M059J (cell line): ENCODE data around the gene PSMD9. TPM values are rescaled to one million over a fixed set of nuclear protein-coding genes. Genes with fewer than 3 reads are reported as not detected.
"Not testable (repeated sequence)": the region's sequence is repeated elsewhere in the genome, so short reads cannot be mapped to it uniquely, and the experiment has no call there.

Experiments
- DNase-seq: peaks from one replicate; pipeline ENCODE4 v3.0.0-alpha.2; 2012; ENCODE audit warnings: low read depth
- total RNA-seq: library from RNA; depleted of rRNA; stranded (reverse); fragments of >200 nt; shearing (Covaris generic); gene quantifications from 2 replicates; pipeline ENCODE4 v1.2.3, GENCODE V29; 2014

The PSMD9 gene
- total RNA-seq, 1 experiment from 2014 or later = 73.8 TPM

DNA sequence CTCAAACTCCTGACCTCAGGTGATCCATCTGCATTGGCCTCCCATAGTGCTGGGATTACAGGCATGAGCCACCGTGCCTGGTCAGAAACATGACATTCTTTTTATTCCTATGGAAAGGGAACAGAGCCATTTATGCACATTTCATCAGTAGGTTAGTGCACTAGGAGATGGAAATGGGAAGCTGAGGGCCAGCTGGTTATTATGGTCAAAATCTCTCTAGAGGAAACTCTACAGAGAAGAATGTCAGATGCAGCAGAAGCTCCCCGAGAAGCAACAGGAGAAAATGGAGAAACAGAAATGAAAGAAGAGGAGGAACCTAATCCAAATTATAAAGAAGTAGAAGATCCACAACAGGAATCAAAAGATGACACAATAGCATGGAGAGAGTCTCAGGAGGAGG, 32.5 kb downstream of the PSMD9 start:
- no peak for DNase-seq

DNA sequence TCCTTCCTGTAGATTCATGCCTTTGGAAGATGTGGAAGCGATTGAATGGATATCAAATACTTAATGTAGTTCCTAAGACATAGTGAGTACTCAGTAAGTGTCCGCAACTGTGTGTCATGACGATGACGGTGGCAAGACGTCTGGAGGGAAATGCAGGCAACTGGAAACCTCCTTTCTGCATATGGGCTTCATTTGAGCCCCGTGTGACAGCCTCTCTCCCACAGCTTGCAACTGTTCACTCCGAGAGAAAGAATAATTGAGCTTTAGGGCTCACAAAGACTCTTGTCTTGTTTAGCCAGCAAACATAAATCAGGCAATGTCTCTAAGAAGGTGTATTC, 36.7 kb downstream of the PSMD9 start:
- DNase-seq = no peak

DNA sequence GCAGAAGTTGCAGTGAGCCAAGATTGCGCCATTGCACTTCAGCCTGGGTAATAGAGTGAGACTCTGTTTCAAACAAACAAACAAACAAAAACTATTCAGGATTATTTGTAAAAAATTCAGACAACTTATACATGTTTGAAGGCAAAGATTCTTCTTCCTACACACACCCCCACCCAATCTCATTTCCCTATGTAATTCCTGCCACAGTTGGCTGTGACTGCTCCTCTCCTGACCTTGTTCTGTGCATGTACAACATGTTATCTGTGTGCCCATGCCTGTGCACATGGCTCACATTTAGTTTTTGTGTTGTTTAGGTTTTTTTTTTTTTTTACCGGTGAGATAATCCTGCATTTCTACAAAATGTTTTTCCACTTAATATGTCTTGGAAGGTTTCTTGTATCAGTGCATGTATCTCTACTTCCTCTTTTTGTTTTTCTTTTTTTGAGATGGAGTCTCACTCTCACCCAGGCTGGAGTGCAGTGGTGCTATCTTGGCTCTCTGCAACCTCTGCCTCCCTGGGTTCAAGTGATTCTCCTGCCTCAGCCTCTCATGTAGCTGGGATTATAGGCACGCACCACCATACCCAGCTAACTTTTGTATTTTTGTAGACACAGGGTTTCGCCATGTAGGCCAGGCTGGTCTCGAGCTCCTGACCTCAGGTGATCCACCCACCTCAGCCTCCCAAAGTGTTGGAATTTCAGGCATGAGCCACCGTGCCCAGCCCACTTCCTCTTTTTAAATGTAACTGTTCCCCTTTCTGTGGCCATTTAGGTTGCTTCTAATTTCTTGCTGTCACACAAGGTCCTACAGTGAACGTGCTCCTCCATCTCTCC, 38.5 kb downstream of the PSMD9 start:
- peak; percentile 22 for DNase-seq

DNA sequence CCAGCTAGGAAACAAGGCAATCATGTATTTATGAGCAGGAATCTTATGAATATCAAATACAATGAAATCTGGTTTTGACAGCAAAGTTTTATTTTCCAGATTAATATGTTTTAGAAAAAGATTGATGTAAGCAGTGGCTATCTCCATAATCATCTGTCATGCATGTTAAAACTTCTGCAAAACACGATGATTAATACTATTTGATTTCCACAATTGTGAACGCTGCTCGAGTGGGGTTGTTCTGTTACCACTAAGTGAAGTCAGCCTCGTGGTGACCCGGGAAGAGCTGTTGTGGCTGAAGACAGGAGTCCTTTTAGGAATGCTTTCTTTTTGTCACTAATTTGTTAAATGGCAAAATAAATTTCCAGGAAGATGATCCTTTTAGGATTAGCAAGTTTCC, 39.2 kb downstream of the PSMD9 start:
- DNase-seq = peak; percentile 31

DNA sequence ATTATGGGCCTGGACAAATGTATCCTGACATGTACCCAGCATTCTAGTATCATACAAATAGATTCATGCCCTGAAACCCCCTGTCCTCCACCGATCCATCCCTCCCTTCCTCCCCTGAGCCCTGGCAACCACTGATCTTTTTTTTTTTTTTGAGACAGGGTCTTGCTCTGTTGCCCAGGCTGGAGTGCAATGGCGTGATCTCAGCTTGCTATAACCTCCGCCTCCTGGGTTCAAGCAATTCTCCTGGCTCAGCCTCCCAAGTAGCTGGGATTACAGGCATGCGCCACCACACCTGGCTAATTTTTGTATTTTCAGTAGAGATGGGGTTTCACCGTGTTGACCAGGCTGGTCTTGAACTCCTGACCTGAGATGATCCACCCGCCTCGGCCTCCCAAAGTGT, 41.0 kb downstream of the PSMD9 start:
- not testable (repeated sequence) for DNase-seq

DNA sequence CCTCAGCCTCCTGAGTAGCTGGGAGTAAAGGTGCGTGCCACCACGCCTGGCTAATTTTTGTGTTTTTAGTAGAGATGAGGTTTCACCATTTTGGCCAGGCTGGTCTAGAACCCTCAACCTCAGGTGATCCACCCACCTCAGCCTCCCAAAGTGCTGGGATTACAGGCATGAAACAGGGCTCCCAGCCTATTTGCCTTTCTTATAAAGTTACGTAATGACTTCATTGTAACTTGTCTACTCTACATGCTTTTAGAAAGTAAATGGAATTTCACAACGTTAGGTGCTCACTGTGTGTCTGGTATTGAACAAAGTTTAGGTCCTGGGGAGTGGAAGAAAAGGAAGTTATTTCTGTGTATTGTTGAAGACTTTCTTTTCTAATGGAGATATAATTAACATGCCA, 42.3 kb downstream of the PSMD9 start:
- DNase-seq = no peak

DNA sequence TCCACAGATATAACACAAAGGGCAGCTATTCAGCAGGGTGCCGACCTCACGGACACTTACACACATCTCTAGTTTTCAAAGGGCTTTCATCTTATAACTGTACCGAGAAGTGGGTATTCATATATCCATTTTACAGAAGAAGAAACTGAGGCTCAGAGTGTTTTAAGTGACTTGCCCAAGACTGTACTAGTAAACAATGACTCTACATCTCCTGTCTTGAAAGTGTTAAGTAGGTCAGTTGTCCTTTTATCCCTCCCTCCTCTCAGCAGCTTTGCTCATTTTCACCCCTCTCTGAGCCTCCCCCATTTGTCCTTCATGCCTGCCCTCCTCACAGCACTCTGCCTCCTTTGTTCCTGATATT, 43.6 kb downstream of the PSMD9 start:
- DNase-seq = no peak

DNA sequence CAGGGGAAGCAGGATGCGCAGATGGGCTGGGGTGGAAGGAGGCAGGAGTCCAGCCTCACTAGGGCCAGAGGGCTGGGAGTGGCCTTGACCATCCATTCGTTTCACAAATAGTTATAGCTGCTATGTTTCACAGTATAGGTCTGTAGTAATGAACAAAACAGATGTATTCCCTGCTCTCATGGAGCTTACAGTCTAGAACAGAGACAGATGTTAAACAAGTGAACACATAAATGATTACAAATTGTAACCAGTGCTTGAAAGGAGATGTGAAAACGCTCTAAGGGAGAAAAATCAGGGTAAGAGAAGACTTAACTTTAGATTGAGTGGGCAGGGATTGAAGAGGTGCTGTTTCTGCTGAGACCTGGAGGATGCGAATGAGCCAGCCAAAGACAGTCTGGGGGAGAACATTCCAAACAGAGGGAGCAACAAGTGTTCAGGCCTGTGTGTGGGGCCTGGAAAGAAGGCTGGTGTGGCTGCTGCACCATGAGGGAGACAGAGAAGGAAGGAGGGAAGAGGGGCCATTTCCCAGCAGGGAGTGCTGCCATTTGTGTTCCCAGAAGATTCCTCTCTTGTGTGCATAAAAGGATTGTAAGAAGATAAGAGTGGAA, 44.4 kb downstream of the PSMD9 start:
- no peak for DNase-seq

DNA sequence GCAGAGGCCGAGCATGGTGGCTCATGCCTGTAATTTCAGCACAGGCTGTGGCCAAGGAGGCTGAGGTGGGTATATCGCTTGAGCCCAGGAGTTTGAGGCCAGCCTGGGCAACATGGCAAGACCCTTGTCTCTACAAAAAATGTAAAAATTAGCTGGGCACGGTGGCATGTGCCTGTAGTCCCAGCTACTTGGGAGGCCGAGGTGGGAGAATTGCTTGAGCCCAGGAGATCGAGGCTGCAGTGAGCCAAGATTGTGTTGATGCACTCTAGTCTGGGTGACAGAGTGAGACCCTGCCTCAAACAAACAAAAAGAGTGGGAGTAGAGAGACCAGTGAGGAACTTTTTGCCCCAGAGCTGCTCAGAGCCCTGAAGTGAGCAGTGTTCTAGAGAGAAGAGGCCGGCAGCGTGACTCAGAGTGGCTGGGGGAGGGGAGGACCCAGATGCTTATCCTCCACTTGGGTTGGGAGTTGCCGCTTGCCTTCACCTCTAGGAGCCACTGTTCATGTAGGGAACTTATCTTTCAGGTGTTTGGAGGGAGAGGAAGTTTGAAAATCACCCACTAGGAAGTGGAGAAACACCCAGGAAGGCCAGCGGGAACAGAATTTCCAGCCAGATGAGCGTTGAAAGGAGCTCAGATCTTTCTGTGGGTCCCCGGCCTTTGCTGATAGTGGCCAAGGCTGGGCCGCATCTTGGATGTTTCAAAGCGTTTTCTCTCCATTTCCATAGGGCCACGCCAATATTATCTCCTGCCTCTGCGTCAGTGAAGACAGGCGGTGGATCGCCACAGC, 45.1 kb downstream of the PSMD9 start:
- peak; percentile 24 for DNase-seq

DNA sequence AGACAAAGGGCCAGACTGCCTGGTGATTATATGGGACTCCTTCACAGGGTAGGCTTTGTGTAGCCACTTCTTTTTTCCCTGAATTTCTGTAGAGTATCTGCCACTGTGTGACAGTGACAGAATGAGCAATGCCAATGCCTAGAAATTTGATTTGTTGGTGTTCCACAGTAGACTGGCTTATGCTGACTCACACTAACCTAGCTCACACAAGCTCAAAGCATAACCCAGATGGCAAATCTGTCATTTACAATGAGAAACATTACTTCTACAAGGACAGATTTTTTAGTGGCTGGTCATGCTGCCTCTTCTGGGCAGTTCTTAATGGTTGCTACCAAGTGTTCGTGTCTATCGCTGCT, 45.7 kb downstream of the PSMD9 start:
- DNase-seq = no peak

DNA sequence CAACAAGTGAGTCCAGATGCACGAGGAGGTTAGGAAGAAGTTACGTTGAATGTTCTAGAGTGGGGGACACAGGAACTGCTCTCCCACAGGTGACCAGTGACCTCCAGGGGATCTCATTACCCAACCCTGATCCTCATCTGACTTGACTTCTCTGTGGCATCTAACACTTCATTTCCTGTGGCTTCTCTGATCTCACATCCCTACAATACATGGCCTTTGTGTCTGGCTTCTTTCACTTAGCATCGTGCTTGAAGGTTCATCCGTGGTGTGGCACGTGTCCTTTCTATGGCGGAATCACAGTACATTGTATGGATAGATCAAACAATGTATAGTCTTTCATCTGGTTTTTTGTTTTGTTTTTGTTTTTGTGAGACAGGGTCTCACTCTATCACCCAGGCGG, 49.1 kb downstream of the PSMD9 start:
- no peak for DNase-seq

DNA sequence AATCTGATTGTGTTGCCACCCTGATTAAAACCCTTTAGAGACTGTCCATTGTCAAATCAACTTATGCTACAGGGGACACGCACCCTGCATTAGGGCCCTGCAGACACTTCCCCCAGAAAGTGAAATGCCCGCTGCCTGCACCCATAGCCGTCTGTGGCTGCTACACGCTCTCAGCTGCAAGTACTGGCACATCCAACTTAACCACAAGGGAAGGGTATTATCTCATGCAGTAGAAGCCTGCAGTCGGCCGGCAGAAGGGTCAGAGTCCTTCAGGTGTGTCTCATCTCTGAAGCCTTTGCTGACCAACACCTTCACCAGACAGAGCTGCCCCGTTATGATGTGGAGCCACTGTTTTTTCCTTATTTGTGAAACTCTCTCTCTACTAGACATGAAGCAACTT, 50.6 kb downstream of the PSMD9 start:
- DNase-seq = no peak

DNA sequence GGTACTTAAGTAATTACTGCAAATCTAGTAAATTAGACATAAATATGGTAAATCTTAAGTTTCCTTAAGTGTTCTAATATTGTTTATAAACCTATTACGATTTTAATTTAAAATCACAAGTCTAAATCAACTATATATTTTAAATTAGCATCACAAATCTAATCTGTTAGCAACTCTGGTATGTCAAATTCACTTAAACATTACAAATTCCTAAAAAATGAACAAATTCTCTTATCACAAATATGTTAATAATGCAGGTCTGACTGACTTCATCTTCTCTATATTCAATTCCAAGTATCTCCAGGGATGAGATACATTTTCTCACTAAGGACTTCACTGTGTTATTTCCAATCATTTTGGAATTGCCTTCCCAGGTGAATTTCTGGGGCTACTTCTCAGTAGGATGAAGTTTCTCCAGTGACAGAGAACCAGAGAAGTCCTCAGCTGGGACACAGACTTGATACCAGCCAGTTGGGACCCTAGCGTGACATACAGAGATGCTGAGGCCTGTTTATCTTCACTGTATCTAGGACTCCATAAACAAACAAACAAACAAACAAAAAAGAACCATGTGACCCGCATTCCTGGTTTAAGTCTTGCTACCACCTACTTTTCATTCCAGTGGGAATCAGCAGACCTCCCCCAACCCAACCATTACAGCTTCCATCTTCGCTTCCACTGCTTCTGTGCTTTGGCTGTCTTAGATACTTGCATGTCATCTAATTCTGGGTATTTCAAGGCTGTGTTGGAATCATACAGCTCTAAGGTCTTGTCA, 51.6 kb downstream of the PSMD9 start:
- DNase-seq = no peak

DNA sequence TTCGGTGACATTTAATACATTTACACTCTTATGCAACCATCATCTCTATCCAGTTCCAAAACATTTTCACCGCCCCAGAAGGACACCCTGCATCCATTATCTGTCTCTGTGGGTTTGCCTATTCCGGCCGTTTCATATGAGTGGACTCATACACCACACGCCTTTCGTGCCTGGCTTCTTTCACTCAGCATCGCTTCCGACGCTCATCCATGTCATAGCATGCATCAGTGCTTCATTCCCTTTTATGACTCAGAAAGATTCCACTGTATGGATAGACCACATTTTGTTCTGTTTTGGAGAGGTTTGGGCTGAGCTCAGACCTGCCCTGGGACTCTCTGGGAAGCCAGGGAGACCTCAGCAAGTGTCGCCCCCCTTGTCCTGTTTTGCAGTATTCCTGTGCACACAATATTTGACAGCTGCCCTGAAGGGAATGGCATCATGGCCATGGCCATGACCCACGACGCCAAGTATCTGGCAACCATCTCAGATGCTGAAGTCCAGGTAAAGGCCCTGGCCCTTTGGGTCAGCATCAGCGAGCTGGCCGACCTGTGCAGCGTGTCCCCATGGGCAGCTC, 53.6 kb downstream of the PSMD9 start:
- no peak for DNase-seq

DNA sequence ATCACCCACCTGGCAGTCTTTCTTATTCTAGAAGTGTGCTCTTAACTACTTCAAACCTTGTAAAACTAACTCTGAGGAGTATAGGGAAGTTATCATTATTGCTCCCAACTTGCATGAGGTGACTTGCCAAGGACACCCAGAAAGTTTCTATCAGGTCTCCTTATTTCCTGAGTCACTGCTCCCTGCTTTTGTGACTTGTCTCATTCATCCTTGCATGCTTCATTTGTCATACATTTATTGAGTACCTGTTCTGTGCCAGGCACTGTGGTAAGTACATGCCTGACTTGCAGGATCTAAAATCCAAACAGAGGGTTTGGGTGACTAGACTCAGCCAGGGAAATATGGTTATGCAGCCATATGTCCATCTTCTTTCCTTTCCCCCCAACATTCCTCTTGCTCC, 55.3 kb downstream of the PSMD9 start:
- no peak for DNase-seq

DNA sequence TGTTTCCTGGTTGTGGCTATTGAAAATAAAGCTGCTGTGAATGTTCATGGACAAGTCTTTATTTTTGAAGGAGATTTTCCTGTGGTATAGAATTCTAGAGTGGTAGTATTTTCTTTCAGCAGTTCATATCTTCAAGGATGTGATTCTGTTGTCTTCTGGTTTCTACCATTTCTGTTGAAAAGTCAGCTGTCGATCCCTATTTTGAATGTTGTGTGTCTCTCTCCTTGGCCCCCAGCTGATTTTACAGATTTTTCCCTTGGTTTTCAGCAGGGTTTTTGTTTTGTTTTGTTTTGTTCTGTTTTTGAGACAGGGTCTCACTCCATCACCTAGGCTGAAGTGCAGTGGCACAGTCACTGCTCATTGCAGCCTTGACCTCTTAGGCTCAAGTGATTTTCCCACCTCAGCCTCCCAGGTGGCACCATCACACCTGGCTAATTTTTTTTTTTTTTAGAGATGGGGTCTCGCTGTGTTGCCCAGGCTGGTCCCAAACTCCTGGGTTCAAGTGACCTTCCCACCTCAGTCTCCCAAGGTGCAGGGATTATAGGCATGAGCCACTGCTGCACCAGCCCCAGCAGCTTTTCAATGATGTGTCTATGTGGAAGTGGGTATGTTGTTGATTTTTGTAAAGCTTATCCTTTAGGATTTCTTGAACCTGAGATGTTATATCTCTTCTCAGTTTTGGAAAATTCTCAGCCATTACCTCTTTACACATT, 57.9 kb downstream of the PSMD9 start:
- DNase-seq = no peak

DNA sequence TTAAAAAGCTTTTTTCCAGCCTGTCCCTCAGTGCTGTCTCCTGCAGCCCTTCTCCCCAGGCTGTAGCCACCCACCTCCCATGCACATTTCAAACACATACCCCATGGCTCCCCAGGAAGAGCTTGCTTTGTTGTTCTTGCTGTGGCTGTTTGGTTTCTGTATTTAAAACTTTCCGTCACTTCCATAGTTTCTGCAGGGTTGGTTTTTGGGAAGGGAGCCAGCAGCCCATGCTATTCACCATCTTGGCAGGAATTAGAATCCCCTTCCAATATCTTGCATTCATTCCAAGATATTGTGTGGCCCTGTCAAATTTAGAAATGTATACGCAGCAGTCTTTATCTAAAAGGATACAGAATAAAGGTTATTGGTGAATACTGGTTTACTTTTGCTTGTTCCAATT, 59.4 kb downstream of the PSMD9 start:
- DNase-seq = no peak

DNA sequence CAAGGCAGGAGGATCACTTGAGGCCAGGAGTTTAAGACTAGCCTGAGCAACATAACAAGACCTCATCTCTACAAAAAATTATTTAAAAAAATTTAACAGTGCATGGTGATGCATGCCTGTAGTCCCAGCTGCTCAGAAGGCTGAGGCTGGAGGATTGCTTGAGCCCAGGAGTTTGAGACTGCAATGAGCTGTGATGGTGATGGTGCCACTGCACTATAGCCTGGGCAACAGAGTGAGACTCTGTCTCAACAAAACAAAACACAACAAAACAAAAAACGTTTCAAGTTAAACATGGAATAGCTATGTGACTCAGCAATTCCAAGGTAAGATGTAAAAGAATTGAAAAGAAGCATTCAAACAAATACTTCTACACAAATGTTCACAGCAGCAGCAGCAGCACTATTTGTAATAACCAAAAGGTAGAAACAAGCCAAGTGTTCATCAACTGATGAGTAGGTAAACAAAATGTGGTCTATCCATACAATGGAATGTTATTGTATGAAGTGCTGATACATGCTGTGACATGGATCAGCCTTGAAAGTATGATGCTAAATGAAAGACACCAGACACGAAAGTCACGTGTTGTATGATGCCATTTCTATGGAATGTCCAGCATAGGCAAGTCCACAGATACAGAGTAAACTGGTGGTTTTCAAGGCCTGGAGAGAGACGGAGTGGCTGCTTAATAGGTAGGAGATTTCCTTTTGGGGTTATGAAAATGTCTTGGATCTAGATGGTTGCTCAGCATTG, 61.2 kb downstream of the PSMD9 start:
- DNase-seq = peak; percentile 86

DNA sequence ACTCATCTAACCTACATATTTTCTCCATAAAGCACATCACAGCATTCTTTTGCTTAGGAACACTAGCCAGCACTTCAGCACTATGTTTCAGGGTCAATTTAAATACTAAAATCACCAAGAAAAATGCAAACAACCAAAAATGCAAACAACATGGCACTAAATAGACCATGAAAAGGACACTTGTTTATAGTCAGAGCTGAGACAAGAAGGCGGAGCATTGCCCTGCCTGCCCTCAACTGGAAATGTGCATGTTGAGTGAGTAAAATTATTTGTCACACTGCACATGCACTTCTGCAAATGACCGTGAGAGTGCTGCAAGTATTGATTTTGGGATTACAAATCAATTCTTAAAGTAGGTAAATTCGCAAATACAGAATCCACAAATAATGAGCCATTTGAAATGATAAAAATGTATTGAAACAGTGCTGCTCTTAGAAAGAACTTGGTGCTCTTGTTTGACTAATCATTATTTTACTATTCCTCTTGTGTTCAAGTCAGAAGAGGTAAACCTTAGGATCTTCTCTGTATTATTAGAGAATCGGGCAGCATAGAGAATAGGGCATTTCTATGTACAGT, 64.6 kb downstream of the PSMD9 start:
- no peak for DNase-seq

DNA sequence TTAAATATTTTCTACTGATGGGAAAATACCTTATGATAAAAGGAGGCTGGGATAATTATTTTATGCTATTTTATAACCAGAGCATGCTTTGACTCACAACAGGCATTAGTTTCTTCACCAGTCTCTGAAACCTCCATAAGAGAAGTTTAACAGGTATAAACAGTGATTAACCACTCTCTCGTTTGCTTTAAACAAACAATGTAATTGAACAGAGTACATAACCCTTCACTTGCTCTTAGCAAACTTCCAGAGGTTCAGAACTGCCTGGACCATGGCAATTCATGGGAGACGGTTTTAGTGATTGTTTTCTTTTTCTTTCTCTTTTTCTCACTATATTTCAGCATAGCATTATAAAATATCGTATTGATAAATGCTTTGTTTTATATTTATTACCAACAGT, 65.1 kb downstream of the PSMD9 start:
- no peak for DNase-seq
